ENCODE data around the gene SPEF1.

The SPEF1 gene

GRCh38 chr20:3788685-3789155 lies 7.5 kb upstream of the SPEF1 start:
- DNase-seq (ENCODE audit: low spot score) = no peak

DNA sequence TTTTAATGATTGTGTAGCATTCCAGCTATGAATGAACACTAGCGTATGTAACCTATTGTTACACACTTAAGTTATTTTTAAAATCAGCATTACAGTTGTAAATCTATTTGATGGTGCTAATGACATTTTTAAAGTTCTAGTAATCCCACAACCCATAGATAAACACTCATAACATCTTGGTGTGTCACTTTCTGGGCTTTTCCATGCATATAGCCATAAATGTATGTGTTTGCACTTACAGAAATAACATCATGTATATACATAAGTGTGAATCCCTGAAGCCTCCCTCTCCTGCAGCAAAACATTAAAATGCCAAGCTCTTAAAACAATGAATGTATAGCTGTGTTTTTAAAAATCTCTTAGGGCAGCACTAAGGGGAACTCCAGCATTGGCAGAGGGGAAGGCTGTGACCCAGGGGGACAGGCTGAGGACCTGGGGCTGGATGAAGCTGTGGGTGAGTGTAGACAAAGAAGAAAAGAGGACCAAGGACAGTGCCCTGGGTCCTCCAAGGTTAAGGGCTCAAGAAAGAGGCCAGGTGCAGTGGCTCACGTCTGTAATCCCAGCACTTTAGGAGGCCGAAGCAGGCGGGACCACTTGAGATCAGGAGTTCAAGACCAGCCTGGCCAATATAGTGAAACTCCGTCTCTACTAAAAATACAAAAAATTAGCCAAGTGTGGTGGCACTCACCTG lies 6.2 kb upstream of the SPEF1 start:
- DNase-seq (ENCODE audit: low spot score) = no peak

DNA sequence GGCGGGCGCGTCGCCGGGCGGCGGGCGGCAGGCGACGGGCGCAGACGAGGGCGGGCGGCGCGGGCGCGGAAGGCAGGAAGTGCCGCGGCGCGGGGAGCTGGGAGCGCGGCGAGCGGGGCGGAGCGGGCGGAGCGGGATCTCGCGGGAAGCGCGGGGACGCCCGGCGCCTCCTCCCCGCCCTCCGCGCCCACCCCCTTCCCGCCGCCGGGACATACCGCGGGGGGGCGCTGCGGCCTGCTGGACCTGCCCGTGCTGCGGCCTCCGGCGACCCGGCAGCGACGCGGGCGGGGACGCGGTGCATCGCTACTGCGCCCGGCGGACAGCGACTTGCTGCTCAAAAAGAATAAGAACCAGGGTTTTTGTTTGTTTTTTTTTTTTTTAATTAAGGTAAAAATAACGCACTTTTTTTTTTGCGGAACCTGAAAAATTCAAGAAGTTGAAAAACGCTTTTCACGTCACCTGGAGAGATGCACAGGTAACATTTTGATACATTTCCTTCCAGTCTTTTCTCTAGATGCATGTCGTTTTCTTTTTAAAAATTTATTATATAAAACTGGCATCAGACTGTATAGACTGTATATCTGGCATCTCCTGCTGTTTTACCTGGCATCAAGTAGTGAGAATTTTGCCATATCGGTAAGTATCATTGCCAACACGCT lies 5.5 kb upstream of the SPEF1 start, which contains the start of gene CENPB:
Gene CENPB (minus strand): TSS at position 76 of the 659 bp plus-strand sequence. CDS start 257 bp downstream, outside the sequence.
- peak; percentile 93 for DNase-seq (ENCODE audit: low spot score)

GRCh38 chr20:3786126-3786484 lies 4.9 kb upstream of the SPEF1 start:
- DNase-seq (ENCODE audit: low spot score) = peak; percentile 30

GRCh38 chr20:3785240-3786125 lies 4.2 kb upstream of the SPEF1 start:
- peak; percentile 15 for DNase-seq (ENCODE audit: low spot score)

DNA sequence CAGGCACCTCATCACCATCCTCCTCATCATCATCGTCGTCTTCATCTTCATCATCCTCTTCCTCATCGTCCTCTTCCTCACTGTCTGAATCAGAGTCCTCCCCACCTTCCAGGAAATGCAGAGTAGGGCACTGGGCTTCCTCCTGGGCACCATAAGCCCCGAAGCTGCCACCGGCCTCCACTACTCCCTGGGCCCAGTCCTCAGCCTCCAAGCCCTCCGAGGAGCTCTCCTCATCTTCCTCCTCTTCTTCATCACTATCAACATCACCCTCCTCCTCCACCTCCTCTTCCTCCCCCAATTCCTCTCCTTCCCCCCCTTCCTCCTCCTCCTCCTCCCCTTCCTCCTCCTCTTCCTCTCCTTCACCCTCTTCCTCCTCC lies 3.6 kb upstream of the SPEF1 start:
- no peak for DNase-seq (ENCODE audit: low spot score)

DNA sequence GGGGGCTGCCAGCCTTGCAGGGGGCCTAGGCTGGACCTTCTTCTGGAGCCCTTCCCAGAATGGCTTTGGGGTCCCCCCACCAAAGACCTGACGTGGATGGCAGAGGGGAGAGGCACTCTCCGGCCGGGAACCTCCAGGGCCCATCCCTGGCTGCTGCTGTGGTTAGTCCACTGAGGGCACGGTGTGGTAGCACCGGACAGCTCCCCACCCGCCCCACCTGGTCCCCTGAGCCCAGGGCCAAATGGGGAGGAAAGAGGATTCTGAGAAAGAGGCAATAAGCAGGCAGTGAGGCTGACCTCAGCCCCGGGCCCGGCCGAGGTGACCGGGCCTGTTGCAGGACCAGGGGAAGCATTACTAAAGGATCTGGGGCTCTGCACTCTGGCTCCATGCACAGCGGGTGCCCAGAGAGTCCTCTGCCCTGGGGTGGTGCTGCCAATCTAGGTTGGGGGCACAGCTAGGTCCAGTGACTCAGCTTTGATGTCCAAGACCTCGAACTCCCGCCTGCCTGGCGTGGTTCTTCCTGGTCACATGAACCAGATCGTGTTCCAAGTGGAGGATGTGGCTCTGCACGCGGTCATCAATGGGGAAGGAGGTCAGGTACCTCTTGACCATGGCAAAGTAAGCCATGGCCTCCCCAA lies 3.1 kb upstream of the SPEF1 start:
- DNase-seq (ENCODE audit: low spot score) = no peak

DNA sequence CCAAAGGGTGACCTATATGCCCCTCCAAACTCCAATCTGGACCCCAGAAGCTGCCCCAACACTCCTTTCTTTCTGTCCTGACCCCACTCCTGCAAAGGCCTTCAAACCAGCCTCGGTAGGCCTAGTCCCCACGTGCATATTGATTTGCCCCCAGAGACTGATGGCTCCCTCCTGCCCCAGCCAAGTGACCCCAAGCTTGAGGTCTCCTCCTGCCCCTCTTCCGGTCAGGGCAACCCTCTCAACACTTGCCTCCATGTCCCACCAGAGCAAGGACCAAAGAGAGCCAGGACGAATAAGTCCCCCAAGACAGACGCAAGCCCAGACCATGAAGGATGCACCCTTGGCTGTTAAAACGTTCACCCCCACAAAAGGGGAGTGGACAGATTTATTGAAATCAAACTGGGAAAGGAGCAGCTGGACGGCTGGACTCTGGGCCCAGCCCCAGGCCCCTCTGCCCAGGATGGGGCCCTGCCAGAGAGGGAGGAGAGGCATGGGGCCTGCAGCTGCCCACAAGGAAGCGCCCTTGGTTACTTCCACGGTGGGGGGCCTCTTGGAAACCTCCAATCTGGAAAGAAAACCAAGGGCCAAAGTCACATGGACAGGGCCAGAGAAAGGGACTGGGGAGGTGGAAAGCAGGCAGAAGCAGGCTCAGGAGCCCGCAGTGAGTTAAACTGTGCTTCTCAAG lies 2.4 kb upstream of the SPEF1 start:
- no peak for DNase-seq (ENCODE audit: low spot score)

DNA sequence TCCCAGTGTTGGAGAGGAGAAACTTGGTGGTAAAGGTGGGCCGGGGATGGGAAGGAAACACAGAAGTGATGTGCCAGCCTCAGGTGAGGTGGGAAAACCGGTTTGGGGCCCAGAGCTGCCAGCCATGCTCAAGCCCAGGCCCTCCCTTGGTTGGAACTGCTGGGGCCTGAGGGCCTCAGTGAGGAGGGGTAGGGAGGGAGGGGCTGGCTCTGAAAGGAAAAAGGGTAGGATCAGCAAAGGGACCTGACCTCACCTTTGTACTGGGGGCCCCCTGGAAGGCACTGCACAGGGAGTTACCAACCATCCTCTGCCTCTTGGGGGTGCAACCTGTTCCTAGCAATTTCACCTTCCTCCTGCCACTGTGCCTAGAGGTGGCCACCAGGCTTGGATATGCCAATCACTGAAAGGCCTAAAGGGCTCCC lies 1.8 kb upstream of the SPEF1 start:
- DNase-seq (ENCODE audit: low spot score) = no peak

GRCh38 chr20:3782597-3782996 lies 1.3 kb upstream of the SPEF1 start:
- DNase-seq (ENCODE audit: low spot score) = no peak

GRCh38 chr20:3778976-3779375 lies 2.3 kb downstream of the SPEF1 start:
- no peak for DNase-seq (ENCODE audit: low spot score)

- peak; percentile 84 for DNase-seq (ENCODE audit: low spot score)
These were observed 3.3 kb downstream of the SPEF1 start for GRCh38 chr20:3777716-3778629.

- no peak for DNase-seq (ENCODE audit: low spot score)
These were observed 3.9 kb downstream of the SPEF1 start for GRCh38 chr20:3777381-3777715.

- DNase-seq (ENCODE audit: low spot score) = no peak
These were observed 5.7 kb downstream of the SPEF1 start for GRCh38 chr20:3775457-3776108.

DNA sequence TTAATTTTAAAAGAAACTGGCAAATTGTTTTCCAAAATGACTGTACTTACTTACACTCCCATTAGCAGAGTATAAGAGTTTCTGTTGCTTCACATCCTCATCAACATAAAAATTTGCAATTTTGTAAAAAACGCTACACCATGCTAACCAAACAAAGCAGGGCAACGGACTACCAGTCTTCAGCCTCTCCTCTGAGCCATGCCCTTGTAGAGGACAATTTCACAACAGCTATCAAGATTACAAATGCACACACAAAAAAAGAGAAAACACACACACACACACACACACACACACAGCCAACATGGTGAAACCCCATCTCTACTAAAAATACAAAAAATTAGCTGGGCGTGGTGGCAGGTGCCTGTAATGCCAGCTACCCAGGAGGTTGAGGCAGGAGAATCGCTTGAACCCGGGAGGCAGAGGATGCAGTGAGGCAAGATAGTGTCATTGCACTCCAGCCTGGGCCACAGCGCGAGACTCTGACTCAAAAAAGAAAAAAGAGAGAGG lies 9.6 kb downstream of the SPEF1 start:
- no peak for DNase-seq (ENCODE audit: low spot score)

DNA sequence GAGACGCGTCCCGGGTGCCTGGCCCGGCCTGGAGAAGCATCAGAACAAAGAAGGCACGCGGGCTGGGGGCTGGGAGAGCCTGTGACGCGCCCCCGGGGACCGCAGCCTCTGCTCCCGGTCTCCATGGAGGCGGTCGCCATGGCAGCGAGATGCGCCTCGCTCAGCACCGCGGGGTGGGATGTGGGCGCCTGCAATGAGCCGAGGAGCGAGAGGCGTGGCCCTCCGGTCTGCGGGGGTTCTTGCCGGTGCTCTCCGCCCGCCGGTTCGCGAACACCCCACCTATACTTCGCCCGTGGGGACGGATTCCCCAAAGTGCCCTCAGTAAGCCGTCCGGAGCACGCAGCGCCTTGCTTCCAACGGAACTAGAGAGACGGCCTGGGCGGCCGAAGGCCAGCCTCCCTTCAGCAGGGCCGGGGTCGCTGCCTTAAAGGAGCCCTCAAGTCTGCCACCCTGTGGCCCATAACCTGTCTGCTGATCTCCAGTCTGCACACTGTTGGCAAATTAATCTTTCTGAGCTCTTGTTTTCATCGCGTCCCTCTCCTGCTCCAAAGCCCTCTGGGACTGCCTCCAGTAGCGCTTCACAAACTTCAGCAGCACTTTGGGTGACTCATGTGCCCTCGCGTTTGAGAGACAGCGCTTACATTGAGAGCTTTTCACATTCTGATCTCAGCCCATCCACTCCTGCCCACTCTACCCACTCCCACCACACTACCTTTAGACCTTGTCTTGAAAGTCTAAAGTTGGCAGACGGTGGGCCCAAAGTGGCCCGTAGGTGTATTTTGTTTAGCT lies 12.7 kb downstream of the SPEF1 start:
- peak; percentile 71 for DNase-seq (ENCODE audit: low spot score)

GRCh38 chr20:3767427-3768341 lies 13.6 kb downstream of the SPEF1 start, which contains the start of gene ADISSP:
TSS of gene ADISSP (minus strand) at chr20:3767753. CDS start at chr20:3760100, 7,653 bp downstream.
- peak; percentile 100 for DNase-seq (ENCODE audit: low spot score)

DNA sequence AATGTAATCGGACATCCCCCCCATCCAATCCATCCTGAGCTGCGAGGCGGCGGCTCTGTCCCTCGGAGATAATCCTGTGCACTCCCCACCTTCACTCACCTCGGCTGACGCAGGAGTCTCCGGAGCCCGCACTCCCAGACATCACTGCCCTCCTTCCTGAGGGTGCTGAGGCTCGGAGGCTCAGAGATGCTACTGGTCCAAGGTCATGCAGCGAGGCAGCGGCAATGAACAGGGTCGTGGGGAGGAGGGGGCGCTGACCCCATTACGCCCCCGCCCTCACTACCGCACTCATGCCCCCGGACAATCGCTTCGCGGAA lies 14.2 kb downstream of the SPEF1 start:
- DNase-seq (ENCODE audit: low spot score) = no peak
